Measurements from ENCODE around the gene PQBP1.
A peak's percentile ranks its signal among the peaks of the same experiment; 100 is the strongest.
"Not testable (repeated sequence)": the region's sequence is repeated elsewhere in the genome, so short reads cannot be mapped to it uniquely, and the experiment has no call there.

PQBP1 gene

GRCh38 chrX:48883729-48884128 lies 14.0 kb upstream of the PQBP1 start:
- Histone ChIP-seq H3K9me2 (replicated peaks; ENCODE audit: insufficient read depth, low read length) (no peaks in the 10 kb centered on the region), H3K9me3 (replicated peaks; ENCODE audit: insufficient read depth, low read length) (no peaks in the 10 kb centered on the region), H3K4me3 (ENCODE audit: low read length) (no peak overlapping the region), H3K79me2 (ENCODE audit: low read length) (no peaks in the 10 kb centered on the region), H4K20me1 (ENCODE audit: insufficient read depth, low read length) (no peaks in the 10 kb centered on the region), H3K27me3 (replicated peaks; ENCODE audit: insufficient read depth, low read length) (no peaks in the 10 kb centered on the region), H3K4me1 (ENCODE audit: low read length) (no peaks in the 10 kb centered on the region), H2AFZ (ENCODE audit: low read length) (no peak overlapping the region), H3K9ac (ENCODE audit: low read length) (no peak overlapping the region), H3K4me2 (ENCODE audit: low read depth, low read length) (no peak overlapping the region), H3K27ac (ENCODE audit: low read length) (no peak overlapping the region), H3F3A (ENCODE audit: insufficient read depth, low read length) (no peaks in the 10 kb centered on the region), H3K36me3 (replicated peaks; ENCODE audit: insufficient read depth, low read length) (no peaks in the 10 kb centered on the region)
- no peak for DNase-seq
- TF ChIP-seq EZH2phosphoT487 (IDR thresholded peaks at IDR 0.05; ENCODE audit: low read length): no peak
- TF ChIP-seq, protein P1, sequence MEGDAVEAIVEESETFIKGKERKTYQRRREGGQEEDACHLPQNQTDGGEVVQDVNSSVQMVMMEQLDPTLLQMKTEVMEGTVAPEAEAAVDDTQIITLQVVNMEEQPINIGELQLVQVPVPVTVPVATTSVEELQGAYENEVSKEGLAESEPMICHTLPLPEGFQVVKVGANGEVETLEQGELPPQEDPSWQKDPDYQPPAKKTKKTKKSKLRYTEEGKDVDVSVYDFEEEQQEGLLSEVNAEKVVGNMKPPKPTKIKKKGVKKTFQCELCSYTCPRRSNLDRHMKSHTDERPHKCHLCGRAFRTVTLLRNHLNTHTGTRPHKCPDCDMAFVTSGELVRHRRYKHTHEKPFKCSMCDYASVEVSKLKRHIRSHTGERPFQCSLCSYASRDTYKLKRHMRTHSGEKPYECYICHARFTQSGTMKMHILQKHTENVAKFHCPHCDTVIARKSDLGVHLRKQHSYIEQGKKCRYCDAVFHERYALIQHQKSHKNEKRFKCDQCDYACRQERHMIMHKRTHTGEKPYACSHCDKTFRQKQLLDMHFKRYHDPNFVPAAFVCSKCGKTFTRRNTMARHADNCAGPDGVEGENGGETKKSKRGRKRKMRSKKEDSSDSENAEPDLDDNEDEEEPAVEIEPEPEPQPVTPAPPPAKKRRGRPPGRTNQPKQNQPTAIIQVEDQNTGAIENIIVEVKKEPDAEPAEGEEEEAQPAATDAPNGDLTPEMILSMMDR (IDR thresholded peaks at IDR 0.05; ENCODE audit: low read length): peak; percentile 22

DNA sequence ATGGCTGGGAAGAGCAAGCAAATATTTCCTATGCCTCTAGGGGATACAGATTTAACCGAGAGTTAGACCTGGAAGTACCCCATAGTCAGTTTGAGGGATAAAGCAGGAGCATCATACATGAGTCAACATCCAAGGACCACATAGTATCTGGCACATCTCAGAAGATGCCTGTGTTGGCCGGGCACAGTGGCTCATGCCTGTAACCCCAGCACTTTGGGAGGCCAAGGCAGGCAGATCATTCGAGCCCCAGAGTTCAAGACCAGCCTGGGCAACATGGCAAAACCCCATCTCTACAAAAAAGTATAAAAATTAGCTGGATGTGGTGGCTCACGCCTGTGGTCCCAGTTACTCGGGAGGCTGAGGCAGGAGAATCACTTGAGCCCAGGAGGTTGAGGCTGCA lies 11.1 kb upstream of the PQBP1 start:
- not testable (repeated sequence) for H3K27me3 ChIP-seq (replicated peaks; ENCODE audit: insufficient read depth, low read length); H3K36me3 ChIP-seq (replicated peaks; ENCODE audit: insufficient read depth, low read length); H3K9ac ChIP-seq (ENCODE audit: low read length); H3K9me3 ChIP-seq (replicated peaks; ENCODE audit: insufficient read depth, low read length); H3K4me1 ChIP-seq (ENCODE audit: low read length); H3K79me2 ChIP-seq (ENCODE audit: low read length); H3K4me3 ChIP-seq (ENCODE audit: low read length); H4K20me1 ChIP-seq (ENCODE audit: insufficient read depth, low read length); H3K4me2 ChIP-seq (ENCODE audit: low read depth, low read length); DNase-seq; H2AFZ ChIP-seq (ENCODE audit: low read length); H3K9me2 ChIP-seq (replicated peaks; ENCODE audit: insufficient read depth, low read length); H3F3A ChIP-seq (ENCODE audit: insufficient read depth, low read length); H3K27ac ChIP-seq (ENCODE audit: low read length)

DNA sequence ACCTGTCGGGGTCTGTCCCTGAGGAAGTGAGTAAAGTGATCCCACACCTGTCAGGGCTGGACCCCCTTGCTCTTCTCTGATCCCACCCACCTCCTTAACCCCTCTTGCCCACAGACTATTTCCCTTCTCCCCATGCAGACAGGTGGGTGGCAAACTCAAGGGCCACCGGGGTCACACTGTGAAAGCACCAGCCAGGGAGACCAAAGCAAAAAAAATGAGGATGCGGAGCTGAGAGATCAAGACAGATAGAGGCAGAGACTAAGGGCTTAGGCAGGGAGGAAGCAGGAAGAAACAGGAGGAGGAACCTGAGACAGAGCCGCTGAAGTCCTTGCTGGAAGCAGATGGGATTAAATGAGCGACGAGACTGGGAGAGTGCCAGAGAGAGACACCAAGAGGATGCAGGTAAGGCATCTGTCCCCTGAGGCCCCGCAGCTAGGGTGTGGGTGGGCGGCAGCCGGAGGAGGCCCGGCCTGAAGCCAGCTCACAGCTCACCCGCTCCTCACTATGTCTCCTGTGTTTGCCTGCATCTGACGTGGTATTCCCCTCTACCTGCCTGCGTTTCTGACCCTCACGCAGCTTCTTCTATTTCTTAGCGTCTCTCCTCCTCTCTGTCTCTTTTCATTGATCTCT lies 7.3 kb upstream of the PQBP1 start:
- no peak for DNase-seq
- Histone ChIP-seq H3K36me3 (replicated peaks; ENCODE audit: insufficient read depth, low read length) (no peaks in the 10 kb centered on the region), H3K9me2 (replicated peaks; ENCODE audit: insufficient read depth, low read length) (no peaks in the 10 kb centered on the region), H3K4me3 (ENCODE audit: low read length) (peak overlapping the region; percentile 62; the same call in 1 of the 2 replicates), H3K9ac (ENCODE audit: low read length) (no peak overlapping the region), H3K27me3 (replicated peaks; ENCODE audit: insufficient read depth, low read length) (no peaks in the 10 kb centered on the region), H3F3A (ENCODE audit: insufficient read depth, low read length) (no peaks in the 10 kb centered on the region), H3K4me2 (ENCODE audit: low read depth, low read length) (peak overlapping the region; percentile 90; the same call in 1 of the 2 replicates), H3K4me1 (ENCODE audit: low read length) (no peaks in the 10 kb centered on the region), H4K20me1 (ENCODE audit: insufficient read depth, low read length) (no peaks in the 10 kb centered on the region), H3K9me3 (replicated peaks; ENCODE audit: insufficient read depth, low read length) (no peaks in the 10 kb centered on the region), H3K27ac (ENCODE audit: low read length) (no peak overlapping the region), H3K79me2 (ENCODE audit: low read length) (peaks cover 7% of the 10 kb centered on the region; the same call in 1 of the 2 replicates), H2AFZ (ENCODE audit: low read length) (0 out of 2 replicates have a peak overlapping the region, but pooled peaks have one; percentile 72)
- TF ChIP-seq, protein P1 (IDR thresholded peaks at IDR 0.05; ENCODE audit: low read length): no peak
- TF ChIP-seq EZH2phosphoT487 (IDR thresholded peaks at IDR 0.05; ENCODE audit: low read length) (no peak), EZH2 (optimal IDR thresholded peaks at IDR 0.05; ENCODE audit: low read depth, low read length) (no peak)

DNA sequence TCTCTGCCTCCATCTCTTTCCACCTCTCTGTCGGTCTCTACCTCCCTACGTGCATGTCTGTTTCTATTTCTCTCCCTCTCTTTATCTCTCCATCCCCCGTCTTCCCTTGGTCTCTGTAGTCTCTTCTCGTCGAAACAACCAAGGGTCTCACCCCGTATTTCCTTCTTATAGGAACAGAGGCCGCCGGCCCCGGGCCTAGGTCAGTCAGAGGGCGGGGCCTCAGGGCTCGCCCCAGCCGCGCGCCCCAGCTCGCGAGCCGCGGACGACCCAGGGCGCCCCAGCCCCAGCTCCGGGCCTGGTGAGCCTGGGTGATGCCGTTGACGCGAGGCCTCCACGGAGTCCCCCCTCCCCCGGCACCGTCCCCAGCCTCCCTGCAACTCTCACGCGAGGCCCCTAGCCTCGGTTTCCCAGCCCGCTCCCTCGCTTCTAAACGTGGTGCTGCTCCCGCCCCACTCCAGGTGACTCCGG lies 6.8 kb upstream of the PQBP1 start:
- peak overlapping the region; percentile 72 for H2AFZ ChIP-seq (ENCODE audit: low read length)

More for the DNA sequence above, 6.8 kb upstream of the PQBP1 start:
- H3F3A ChIP-seq (ENCODE audit: insufficient read depth, low read length): no peaks in the 10 kb centered on the region
- TF ChIP-seq EZH2 (optimal IDR thresholded peaks at IDR 0.05; ENCODE audit: low read depth, low read length): no peak
- TF ChIP-seq, protein P1 (IDR thresholded peaks at IDR 0.05; ENCODE audit: low read length): no peak
- no peak for TF ChIP-seq EZH2phosphoT487 (IDR thresholded peaks at IDR 0.05; ENCODE audit: low read length)
- no peaks in the 10 kb centered on the region for H3K36me3 ChIP-seq (replicated peaks; ENCODE audit: insufficient read depth, low read length)
- H3K9me3 ChIP-seq (replicated peaks; ENCODE audit: insufficient read depth, low read length): no peaks in the 10 kb centered on the region
- peaks cover 13% of the 10 kb centered on the region for H3K79me2 ChIP-seq (ENCODE audit: low read length)
- peak overlapping the region; percentile 21; the same call in 1 of the 2 replicates for H3K27ac ChIP-seq (ENCODE audit: low read length)
- H3K4me3 ChIP-seq (ENCODE audit: low read length): peak overlapping the region; percentile 62
- no peaks in the 10 kb centered on the region for H3K9me2 ChIP-seq (replicated peaks; ENCODE audit: insufficient read depth, low read length)
- DNase-seq: peak; percentile 9
- peak overlapping the region; percentile 55 for H3K9ac ChIP-seq (ENCODE audit: low read length)
- no peaks in the 10 kb centered on the region for H3K4me1 ChIP-seq (ENCODE audit: low read length)
- H3K27me3 ChIP-seq (replicated peaks; ENCODE audit: insufficient read depth, low read length): no peaks in the 10 kb centered on the region
- no peaks in the 10 kb centered on the region for H4K20me1 ChIP-seq (ENCODE audit: insufficient read depth, low read length)
- peak overlapping the region; percentile 90; the same call in 1 of the 2 replicates for H3K4me2 ChIP-seq (ENCODE audit: low read depth, low read length)
